PFSK-1 (cell line): ENCODE results near the gene TCP1.

ENCODE experiments used
- FOXP2 ChIP-seq: optimal IDR thresholded peaks from 2 replicates; pipeline ENCODE3; 2011; ENCODE audit warnings: borderline replicate concordance, control low read depth, inconsistent platforms; ENCODE audit not compliant: insufficient read depth; ENCODE audit errors: extremely low read length, extremely low read depth
- POLR2AphosphoS5 ChIP-seq: IDR thresholded peaks from 2 replicates; pipeline ENCODE4 v1.6.1; 2012; ENCODE audit warnings: low read depth, mild to moderate bottlenecking, control low read depth, low read length, moderate library complexity
- REST ChIP-seq, 2 experiments: IDR thresholded peaks; 2 replicates each; pipeline versions ENCODE4 v1.6.1 to v1.8.0; 2011 to 2012; ENCODE audit warnings: low read depth in 2 of 2, low read length in 2 of 2, control low read depth in 1 of 2, inconsistent platforms in 1 of 2, mild to moderate bottlenecking in 1 of 2, moderate library complexity in 1 of 2; ENCODE audit not compliant: insufficient read depth in 1 of 2
- SIN3A ChIP-seq: IDR thresholded peaks from 2 replicates; pipeline ENCODE4 v1.6.1; 2012; ENCODE audit warnings: mild to moderate bottlenecking, low read length, moderate library complexity, borderline replicate concordance; ENCODE audit not compliant: insufficient read depth
- TAF1 ChIP-seq: IDR thresholded peaks from 2 replicates; pipeline ENCODE4 v1.6.1; 2012; ENCODE audit warnings: low read length, control low read depth, borderline replicate concordance; ENCODE audit not compliant: insufficient read depth

Gene TCP1

GRCh38 chr6:159778542-159779103 is 10.8 kb downstream of the TCP1 start:
- TF ChIP-seq REST (IDR thresholded peaks at IDR 0.05; ENCODE audit: insufficient read depth in 1 of 2, low read depth in 2 of 2, low read length in 2 of 2) (no peak), POLR2AphosphoS5 (no peak; the same call in 1 of the 2 replicates), SIN3A (no peak), FOXP2 (no peak), TAF1 (no peak)

- TF ChIP-seq TAF1 (no peak), SIN3A (no peak), REST (IDR thresholded peaks at IDR 0.05; ENCODE audit: insufficient read depth in 1 of 2, low read depth in 2 of 2, low read length in 2 of 2) (no peak)
Measured at GRCh38 chr6:159778131-159778530, 11.3 kb downstream of the TCP1 start.

- no peak for TF ChIP-seq SIN3A
- no peak for TF ChIP-seq FOXP2
- TF ChIP-seq REST (IDR thresholded peaks at IDR 0.05; ENCODE audit: insufficient read depth in 1 of 2, low read depth in 2 of 2, low read length in 2 of 2) = no peak
- TF ChIP-seq TAF1 = no peak
- no peak; the same call in 1 of the 2 replicates for TF ChIP-seq POLR2AphosphoS5
Measured at GRCh38 chr6:159777240-159777904, 12.0 kb downstream of the TCP1 start.

DNA sequence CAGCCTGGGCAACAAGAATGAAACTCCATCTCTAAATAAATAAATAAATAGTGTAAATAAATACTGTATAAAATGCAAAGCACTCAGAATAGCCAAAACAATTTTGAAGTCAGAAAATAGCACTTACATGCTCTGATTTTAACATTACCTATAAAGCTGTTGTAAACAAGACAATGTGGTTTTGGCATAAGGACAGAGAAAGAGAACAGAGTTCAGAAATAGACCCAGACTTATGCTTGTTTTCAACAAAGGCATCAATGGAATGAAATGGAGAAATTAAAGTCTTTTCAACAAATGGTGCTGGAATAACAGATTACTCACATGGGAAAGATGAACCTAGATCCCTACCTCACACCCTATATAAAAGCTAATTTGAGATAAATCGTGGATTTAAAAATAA is 17.2 kb downstream of the TCP1 start:
- no peak for TF ChIP-seq POLR2AphosphoS5
- no peak for TF ChIP-seq FOXP2
- no peak for TF ChIP-seq TAF1
- no peak for TF ChIP-seq REST (IDR thresholded peaks at IDR 0.05; ENCODE audit: insufficient read depth in 1 of 2, low read depth in 2 of 2, low read length in 2 of 2)
- no peak for TF ChIP-seq SIN3A

DNA sequence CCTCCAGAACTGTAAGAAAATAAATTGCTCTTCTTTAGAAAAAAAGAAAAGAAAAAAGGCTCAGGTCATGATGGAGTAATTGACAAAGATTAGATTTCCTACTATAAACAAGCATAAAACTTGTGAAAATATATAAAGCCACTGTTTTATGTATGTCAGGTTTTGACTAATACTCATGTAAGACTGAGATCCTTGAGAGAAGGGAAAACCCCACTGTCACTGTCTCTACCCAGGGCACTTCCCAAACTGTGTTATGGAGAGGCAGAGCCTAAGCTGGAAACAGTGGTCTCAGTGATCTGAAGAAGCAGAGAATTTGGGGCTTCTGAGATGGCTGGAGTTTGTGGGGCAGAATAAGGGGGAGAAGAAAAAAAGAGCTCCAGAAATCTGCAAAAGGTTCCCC is 19.9 kb downstream of the TCP1 start:
- no peak for TF ChIP-seq FOXP2
- TF ChIP-seq POLR2AphosphoS5 = no peak
- no peak for TF ChIP-seq SIN3A
- no peak for TF ChIP-seq TAF1
- no peak for TF ChIP-seq REST (IDR thresholded peaks at IDR 0.05; ENCODE audit: insufficient read depth in 1 of 2, low read depth in 2 of 2, low read length in 2 of 2)
